Femur (tissue), 1 donor: ENCODE data around the gene REG1A.

Source experiments
- DNase-seq: peaks from one replicate; pipeline ENCODE4 v3.0.0-alpha.2; 2017

REG1A gene

GRCh38 chr2:79128406-79128805 lies 8.1 kb downstream of the REG1A start:
- no peak for DNase-seq

- no peak for DNase-seq
Observed at GRCh38 chr2:79129260-79129659, 9.0 kb downstream of the REG1A start.

GRCh38 chr2:79129804-79130203 lies 9.5 kb downstream of the REG1A start:
- DNase-seq: no peak

- no peak for DNase-seq
Observed at GRCh38 chr2:79131687-79132086, 11.4 kb downstream of the REG1A start.

GRCh38 chr2:79138385-79138784 lies 18.1 kb downstream of the REG1A start:
- no peak for DNase-seq

- no peak for DNase-seq
Observed at GRCh38 chr2:79139423-79139822, 19.1 kb downstream of the REG1A start.

GRCh38 chr2:79155826-79156476 lies 35.7 kb downstream of the REG1A start:
- no peak for DNase-seq

- DNase-seq: no peak
Observed at GRCh38 chr2:79159030-79159429, 38.7 kb downstream of the REG1A start.

- DNase-seq: no peak
Observed at GRCh38 chr2:79159653-79160052, 39.4 kb downstream of the REG1A start, which contains the start of gene REG3A. Gene REG3A, minus strand, starts transcription at chr2:79159753. Its CDS starts 348 bp downstream, at chr2:79159405.

GRCh38 chr2:79162132-79162531 lies 41.8 kb downstream of the REG1A start:
- DNase-seq: no peak

GRCh38 chr2:79162801-79163200 lies 42.5 kb downstream of the REG1A start:
- no peak for DNase-seq

GRCh38 chr2:79171348-79171958 lies 51.2 kb downstream of the REG1A start:
- no peak for DNase-seq
